Islet precursor cell (in vitro differentiated cells): Measurements from ENCODE around the gene LGR4.
A peak's percentile ranks its signal among the peaks of the same experiment; 100 is the strongest.

Source experiments
- DNase-seq: peaks from one replicate; pipeline ENCODE4 v3.0.0-alpha.2; 2018

LGR4 gene

GRCh38 chr11:27396259-27396839, 76.2 kb downstream of the LGR4 start:
- DNase-seq: no peak

DNA sequence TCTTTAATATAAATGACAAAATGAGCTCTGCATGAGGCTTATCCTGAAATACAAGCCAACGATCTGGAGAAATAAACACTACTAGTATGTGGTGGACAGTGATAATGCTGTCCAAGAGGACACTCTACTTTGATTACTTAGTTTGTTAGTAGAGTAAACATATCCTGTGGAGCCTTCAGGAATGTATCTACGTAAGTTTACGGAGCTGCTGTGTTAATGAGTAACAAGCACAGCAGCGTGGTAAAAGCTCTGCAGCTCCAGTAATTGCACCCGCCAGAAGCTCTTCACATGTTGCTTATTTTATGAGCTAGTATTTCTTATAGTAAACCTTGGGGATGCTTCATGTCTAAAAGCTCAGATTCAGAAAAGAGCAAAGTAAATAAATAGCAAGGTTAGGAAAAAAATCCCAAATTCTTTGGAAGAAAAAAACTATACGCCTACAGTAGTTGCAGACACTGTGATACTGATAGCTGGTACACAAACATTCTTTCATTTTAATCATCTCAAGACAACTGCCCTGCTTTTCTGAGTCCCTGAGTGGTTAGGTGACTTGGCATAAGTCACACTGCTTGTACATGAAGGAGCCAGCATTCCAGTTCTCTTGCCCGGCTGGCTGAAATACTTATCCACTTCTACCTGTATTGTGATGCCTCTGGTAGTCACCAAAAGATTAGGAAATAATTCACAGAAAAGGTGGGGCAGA, 76.9 kb downstream of the LGR4 start:
- peak; percentile 62 for DNase-seq

GRCh38 chr11:27394781-27395228, 77.8 kb downstream of the LGR4 start:
- DNase-seq: no peak

GRCh38 chr11:27392278-27393114, 80.1 kb downstream of the LGR4 start:
- DNase-seq: no peak

DNA sequence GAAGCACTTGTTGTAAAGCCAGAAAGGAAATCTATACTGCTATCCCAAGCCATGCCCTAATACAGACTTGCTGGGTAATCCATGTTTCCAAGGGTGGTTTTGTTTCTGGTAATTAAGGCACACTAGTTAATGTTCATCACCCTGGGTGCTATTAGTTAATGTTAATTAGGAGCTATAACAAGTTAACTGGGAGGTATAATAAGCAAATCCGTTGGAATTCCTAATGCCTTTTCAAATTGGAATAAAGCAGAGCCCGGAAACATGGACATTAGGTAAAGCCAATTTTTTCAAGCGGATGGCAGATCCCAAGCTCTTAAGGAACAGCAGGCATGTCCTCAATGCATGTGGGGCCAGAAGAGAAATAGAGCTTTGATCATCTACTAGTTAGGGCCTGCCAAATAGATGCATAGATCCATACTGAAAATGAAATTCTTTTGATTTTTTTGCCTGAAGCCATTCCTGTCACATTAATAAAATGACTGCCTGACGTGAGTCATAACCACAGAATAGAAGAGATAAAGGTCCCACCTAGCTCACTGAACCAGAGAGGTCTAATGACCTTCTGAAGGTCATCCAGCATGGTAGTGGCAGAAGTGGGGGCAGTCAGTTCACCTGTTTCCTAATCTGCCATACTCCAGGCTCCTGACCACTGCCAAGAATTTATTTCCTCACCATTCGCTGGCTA, 81.1 kb downstream of the LGR4 start:
- no peak for DNase-seq

- no peak for DNase-seq
These were observed 82.0 kb downstream of the LGR4 start for GRCh38 chr11:27390318-27391295.

DNA sequence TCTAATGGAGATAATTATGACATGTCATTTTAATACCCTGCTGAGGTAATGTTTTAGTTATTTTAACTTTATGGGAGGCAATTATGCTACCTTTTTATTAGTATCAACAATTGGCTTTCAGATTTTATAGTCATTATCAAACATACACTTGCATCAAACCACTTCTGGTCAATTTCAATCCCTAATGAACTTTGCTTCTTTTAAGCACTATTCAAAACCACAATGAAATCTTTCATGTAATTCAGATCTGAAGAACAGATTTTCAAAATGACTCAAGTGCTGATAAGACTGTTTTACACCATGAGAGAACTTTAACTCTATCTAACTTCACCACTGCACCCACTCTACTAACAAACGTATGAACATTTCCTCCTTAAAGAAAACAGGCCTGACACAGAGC, 83.7 kb downstream of the LGR4 start:
- DNase-seq: no peak

DNA sequence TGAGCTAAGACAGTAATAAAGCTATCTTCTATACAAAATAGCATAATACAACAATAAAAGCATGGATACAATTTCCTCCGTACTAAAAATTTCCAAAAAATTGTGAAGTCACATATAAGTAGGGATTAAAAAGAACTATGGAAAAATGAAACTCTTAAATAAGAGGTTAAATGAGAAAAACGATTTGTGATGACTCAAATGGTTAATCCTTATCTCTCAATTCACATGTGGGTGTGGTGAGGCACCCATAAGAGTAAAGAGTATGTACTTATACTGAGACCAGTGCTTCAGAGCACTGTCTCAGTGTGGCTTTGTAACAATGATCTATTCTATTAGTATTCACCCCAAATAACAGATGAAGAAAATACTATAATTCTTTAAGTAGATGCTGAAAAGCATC, 84.6 kb downstream of the LGR4 start:
- no peak for DNase-seq

- no peak for DNase-seq
These were observed 85.2 kb downstream of the LGR4 start for GRCh38 chr11:27387362-27387761.

DNA sequence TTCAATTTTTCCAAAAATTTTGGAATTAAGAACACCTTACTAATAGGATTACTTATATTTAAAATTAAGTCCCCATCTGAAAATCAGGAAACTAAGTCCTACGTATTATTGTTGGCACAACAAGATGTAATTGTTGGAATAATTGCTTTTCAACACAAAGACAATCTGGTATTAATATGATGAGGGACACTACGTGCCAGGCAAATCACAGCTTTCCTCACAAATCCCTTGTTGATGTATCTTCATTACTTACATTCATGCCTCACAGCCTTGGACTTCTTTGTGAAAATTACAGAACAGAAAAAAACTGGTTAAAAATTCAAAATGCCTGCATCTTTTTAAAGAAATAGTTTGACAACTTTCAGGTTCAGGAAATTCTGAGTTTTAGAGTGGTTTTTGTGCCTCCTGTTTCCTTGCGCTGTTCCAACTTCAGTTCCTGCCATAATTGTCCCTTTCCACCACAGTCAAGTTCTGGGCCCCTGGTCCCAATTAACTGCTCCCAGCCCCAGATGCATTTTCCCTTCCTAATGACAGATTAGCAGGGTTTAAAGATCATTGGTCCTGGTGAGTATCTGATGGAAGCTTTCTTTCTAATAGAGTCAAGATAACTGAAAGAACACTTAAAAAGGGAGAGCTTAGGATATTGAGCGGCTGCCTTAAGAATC, 86.3 kb downstream of the LGR4 start:
- no peak for DNase-seq

DNA sequence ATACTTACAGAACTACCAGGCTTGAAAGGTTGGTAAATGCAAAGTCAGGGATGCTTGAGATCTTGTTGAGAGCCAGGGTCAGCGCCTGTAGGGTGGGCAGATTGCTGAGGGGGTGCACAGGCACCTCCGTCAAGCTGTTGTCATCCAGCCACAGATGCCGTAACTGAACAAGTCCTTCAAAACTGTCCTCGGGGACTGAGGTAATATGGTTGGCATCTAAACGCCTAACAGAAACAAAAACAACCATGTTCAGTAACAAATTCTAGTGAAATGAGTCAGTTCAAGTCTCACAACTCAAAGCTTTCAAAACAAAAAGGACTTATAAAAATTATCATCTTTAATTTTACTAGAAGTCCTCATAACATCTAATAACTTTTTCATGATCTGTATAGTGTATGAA, 87.3 kb downstream of the LGR4 start:
- DNase-seq: no peak

DNA sequence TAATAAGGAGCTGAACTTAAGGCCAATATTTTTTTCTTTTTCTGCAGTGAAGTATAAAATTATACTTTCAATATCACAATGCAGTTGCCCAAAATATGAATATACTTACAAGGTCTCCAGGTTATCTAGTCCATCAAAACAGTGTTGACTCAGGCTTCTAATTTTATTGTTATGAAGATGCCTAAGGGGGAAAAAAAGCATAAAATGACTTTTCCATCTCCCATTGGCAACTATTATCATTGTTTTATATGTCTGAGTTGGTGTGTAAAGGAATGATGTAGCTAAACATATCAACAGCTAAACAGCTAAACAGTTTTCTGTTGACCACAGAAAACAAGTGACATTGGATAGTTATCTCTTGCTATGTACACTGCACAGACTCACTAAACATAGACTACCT, 88.4 kb downstream of the LGR4 start:
- DNase-seq: no peak

- no peak for DNase-seq
These were observed 88.9 kb downstream of the LGR4 start for GRCh38 chr11:27383645-27384044.

DNA sequence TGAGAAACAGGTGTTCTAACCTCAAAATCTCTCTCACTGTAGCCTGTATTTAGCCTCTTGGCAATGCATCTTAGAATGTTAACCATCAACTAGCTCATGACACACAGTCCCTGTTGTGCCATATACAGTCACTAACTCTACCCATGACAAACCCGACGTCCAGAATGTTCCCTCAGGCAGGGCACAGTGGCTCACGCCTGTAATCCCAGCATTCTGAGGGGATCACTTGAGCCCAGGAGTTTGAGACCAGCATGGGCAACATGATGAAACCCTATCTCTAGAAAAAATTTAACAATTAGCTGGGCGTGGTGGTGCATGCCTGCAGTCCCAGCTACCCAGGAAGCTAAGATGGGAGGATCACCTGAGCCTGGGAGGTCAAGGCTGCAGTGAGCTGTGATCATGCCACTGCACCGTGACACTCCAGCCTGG, 91.3 kb downstream of the LGR4 start:
- no peak for DNase-seq

GRCh38 chr11:27380771-27381170, 91.8 kb downstream of the LGR4 start:
- no peak for DNase-seq

GRCh38 chr11:27379449-27379848, 93.1 kb downstream of the LGR4 start:
- peak; percentile 69 for DNase-seq

DNA sequence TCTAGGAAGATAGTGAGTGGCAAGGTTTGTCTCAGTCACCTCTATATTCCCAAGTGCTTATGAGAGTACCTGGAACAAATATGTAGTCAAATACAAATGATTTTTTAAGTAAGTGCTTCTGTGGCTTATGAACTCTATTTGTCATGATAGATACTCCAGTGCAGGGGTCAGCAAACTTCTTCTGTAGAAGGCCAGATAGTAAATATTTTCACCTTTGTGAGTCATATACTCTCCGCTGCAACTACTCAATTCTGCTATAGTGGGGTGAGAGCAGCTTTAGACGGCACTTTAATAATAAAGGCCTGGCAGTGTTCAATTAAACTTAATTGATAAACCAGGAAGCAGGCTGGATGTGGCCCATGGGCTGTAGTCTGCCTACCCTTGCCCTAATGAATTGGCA, 97.2 kb downstream of the LGR4 start:
- DNase-seq: no peak

GRCh38 chr11:27373856-27374602, 98.6 kb downstream of the LGR4 start:
- no peak for DNase-seq

- DNase-seq: no peak
These were observed 99.2 kb downstream of the LGR4 start for GRCh38 chr11:27373392-27373791.

GRCh38 chr11:27372164-27372563, 100.4 kb downstream of the LGR4 start:
- DNase-seq: no peak

DNA sequence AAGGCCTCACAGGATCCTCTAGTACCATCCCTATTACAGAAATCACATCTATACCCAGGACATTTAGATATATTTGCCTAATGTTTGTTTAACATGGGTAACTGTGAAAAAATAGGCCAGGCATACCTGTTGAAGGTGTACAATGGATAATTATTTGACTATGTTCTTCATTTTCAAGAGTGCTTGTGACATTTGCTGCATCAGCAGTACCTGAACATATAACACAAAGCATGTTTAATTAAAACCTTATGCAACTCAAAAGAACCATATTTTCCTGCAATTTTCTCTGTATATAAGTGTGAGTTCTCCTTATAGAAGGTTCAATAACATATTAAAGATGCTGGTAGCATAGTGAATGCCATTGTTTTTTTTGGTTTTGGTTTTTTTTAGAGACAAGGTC, 101.1 kb downstream of the LGR4 start:
- DNase-seq: no peak
